ENCODE measurements around the gene PDGFD.
"Not testable (repeated sequence)": the region's sequence is repeated elsewhere in the genome, so short reads cannot be mapped to it uniquely, and the experiment has no call there.

Gene PDGFD

DNA sequence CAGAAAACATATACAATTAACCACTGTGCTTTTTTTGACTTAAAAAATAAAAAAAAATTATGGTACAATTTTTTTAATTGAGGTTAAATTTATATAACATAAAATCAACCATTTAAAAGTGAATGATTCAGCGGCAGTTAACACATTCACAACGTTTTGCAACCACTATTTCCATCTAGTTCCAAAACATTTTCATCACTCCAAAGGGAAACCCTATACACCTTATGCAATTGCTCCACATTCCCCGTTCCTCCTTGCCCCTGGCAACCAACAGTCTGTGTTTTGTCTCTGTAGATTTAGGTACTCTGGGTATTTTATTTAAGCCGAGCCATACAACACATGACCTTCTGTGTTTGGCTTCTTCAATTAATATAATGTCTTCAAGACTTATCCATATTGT is 112.2 kb downstream of the PDGFD start:
- no peak for ATAC-seq

DNA sequence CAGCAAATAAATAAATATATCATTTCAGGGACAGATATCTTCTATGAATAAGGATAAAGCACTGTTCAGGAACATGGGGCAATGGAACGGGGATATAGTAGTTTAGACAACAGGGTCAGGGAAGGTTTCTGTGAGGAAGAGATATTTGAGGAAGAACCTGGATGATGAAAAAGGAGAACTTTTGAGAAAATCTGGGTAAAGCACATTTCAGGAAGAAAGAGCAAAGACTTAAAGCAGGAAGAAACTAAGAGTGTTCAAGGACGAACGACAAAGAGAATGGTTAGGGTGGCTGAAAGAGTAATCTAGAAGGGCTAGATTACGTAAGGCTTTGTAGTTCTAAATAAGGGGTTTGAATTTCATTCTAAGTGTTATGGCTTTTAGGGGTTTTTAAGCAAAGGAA is 114.8 kb downstream of the PDGFD start:
- ATAC-seq, result no peak

DNA sequence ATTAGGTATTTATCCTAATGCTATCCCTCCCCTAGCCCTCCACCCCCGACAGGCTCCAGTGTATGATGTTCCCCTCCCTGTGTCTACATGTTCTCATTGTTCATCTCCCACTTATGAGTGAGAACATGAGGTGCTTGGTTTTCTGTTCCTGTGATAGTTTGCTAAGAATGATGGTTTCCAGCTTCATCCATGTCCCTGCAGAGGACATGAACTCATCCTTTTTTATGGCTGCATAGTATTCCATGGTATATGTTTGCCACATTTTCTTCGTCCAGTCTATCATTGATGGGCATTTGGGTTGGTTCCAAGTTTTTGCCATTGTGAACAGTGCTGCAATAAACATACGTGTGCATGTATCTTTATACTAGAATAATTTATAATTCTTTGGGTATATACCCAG is 117.1 kb downstream of the PDGFD start:
- ATAC-seq, result not testable (repeated sequence)

DNA sequence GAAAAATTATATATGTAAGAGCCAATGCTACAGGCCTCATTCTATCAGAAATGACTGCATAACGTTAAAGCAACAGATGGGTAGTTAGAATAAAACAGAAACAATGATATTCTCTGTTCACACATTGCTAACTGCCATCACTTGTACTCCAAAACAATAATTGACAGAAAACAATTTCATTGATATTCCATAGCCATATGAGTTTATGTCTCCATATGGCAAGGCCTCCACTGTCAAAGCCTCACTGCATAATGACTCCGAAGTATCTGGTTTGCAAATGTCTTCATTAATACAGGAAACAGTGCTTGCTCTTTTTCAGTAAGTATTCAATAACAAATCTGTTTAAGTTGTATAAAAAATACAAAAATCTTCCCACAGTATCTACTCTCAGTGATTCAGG is 117.6 kb downstream of the PDGFD start:
- no peak for ATAC-seq

DNA sequence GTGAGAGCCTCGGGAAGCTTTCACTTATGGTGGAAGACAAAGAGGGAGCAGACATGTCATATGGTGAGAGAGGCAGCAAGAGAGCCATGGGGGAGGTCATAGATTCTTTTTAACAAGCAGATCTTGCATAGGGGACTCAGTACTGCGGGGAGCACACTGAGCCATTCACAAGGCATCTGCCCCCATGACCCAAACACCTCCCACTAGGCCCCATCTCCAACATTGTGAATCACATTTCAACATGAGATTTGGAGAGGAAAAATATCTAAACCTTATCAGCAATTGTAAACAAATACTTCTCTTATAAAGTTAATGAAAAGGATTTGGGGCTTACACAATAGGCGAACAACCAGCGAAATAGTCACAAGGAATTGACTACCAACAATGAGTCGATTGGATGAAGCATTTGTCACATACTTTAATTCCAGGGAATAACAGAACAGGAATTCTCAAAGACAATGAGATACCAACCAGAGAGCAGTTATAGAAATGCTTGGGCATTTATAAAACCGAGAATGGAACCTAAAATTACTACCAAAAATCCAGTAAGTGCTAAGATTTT is 120.2 kb downstream of the PDGFD start:
- no peak for ATAC-seq

DNA sequence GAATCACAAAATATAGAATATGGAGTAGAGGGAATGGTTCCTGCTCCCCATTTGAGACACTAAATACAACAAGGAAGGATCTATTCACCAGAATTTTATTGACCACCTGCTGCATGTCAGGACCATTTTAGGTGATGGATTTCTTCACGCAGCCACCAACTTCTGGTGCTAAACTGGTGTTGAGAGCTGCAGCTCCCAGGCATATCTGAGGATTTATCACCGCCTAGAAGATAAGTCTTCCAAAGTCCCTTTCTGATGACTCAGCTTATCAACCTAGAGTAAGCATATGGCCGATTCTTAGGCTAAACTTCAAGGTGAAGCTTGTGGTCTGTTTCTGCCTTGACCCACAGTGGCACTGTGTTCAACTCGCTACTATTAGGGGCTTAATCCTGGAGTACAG is 120.8 kb downstream of the PDGFD start:
- ATAC-seq, result no peak

DNA sequence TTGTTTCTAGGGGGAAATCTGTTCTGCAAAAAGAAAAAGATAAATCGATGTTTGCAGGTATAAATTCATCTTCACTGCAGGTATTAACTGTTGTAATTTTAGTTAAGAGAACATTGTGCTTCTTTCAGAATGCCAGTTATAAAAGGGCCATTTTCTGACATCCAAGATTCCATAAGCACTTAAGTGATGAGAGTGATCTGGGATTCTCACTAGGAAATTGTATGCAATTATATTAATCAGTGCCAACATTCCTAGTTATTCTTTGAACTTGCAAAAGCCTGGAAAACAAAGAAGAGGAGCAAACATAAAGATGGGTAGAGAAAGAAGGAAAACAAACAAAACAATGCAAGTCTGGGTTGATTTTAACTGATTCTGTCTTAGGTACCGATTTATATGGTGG is 122.2 kb downstream of the PDGFD start:
- ATAC-seq, result no peak

DNA sequence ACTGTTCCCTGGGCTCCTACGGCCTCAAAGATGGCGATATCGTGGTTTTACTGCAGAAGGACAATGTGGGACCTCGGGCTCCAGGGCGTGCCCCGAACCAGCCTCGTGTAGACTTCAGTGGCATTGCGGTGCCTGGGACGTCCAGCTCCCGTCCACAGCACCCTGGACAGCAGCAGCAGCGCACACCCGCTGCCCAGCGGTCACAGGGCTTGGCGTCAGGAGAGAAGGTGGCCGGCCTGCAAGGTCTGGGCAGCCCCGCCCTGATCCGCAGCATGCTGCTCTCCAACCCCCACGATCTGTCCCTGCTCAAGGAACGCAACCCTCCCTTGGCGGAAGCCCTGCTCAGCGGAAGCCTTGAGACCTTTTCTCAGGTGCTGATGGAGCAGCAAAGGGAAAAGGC is 127.0 kb downstream of the PDGFD start:
- no peak for ATAC-seq

DNA sequence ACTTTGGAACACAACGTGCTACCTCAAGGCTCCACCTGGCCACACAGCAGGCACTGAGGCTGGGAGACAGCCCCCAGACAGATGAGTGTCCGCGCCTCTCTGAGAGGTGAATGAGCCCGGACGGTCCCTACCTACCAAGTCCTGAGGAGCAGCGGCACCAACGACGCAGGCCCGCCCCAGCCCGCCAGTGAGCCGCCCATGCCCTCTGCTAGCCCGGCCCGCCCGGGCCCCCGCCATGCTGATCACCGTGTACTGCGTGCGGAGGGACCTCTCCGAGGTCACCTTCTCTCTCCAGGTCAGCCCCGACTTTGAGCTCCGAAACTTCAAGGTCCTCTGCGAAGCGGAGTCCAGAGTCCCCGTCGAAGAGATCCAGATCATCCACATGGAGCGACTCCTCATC is 127.4 kb downstream of the PDGFD start, which contains the start of gene DDI1:
TSS of gene DDI1 (plus strand) at position 53 of the 400 bp plus-strand sequence. CDS start at position 236, 183 bp downstream.
- no peak for ATAC-seq

DNA sequence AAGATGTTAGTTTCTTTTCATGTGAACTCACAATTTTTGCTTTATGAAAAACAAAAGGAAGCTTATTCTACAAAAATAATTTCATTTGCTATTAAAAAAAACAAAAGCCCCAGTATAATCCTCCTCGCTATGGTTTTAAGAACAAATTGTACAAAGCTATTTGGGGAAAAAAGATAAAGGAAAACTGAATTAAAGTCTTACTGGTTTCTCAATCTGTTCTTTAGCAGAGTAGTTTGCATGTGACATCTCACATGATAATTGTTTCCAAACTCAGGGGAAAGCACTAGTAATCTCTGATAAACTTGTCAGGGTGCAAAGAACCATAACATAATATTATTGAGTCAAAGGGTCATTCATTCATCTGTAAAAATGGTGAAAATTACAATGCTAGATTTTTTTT is 130.4 kb downstream of the PDGFD start:
- no peak for ATAC-seq

DNA sequence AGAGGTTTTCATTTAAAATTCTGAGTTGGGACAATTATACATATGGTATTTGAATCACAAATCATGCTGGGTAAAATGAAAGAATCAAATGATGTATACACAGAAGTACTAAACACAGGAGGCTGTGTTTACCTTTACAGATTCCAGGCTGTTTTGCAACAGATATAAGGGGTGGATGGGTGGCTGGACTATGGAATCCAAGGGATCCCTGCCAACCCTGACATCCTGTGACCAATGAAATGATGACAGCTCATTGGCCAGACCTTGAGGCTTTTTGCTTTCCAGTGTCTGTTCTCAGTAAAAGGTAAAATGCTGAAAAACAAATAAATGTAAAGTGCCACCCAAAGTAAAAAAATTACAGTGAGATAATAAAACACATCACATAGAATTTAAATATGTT is 130.8 kb downstream of the PDGFD start:
- ATAC-seq, result no peak

DNA sequence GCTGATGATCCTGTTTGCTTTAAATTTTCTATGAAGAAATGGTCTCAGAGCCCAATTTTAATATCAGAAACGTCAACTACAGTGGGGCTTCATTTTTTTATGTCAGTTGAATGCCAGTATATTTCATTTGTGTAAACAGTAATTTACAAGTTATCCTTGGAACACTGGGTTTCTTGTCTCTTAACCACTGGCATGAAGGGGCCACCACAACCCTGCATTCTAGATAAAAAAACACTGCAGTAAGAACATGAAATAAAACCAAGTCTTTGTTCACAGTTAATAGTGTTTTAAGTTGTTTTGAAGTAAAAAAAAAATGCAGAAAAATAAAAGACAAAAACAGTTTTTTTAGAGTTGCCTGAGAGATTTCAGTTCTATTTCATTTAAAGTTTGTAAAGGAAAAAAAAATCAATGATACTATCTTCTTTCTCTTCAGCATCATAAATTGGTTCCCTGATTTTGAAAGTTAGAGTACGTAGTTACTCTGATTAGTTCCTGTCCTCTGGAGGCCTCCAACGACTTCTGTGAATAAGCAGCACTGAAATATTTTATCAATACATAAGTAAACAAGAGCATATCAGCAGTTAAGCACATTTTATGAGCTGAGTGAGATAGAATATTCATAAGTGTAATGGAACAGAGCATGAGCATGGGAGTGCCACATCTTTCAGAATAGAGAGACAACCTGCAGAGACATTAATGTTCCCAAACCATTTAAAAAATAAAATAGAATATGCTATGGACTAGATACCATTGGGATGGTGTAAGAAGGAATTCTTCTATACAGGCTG is 135.3 kb downstream of the PDGFD start:
- no peak for ATAC-seq

DNA sequence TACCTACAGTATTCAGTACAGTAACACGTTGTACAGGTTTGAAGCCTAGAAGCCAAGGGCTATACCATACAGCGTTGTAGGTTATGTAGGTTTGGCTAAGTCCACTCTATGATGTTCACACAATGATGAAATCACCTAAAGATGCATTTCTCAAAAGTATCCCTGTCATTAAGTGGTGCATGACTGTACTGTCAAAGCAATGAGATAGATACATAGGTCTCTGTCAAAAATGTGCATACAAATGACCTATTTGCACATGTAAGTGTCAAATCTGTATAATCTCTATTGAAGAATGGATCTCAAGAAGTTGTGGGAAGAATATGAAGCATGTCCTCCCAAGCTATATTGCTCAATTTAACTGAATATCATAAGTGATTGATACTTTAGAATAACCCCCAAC is 139.4 kb downstream of the PDGFD start:
- ATAC-seq, result no peak

DNA sequence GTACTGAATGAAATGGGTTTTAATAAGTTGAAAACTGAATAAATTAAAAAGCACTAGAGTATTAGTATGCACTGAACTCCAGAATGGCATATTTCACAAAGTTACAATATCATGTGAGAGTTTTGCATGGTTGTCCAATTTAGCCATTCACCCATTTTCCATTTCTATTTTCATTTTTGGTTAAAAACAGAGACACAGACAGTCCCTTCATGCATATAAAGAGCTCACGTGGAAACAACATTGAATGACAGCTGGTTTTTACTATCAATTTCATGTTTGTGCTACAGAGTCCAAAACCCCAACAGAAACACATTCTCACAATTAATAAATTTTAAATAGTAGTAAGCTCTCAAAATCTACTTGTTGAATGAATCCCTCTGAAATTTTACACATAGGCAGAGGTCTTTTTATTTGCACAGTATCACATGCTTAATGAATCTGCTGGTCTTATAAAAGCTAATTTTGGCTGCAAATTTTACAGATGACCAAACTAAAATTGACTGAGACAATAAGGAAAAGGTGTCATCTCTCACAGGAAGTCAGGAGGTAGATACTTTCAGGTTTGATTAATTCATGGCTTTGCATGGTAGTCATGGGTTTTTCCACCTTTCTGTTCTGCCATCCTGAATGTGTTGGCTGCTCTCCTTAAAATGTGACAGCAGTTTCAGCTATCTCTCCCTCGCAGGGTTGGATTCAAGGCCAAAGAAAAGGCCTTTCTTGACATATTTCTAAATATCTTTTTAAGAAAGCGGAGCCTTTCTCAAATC is 148.1 kb downstream of the PDGFD start:
- ATAC-seq, result no peak

DNA sequence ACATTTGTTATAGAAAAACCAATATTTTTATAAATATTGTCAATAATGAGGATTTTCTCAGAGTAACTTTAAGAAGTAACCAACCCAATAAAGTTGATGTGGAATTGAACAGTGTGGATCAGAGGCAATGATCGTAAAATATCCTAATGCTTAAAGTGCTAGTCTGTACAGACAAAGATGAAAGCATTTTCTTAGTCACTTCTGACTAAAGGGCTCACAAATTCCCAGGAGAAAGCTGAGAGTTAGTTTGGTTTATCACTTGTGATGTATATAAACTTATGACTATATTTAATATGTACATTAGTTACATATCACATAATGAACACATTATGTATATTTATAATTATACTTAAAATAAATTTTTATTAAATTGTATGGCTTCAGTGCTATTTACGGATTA is 152.9 kb downstream of the PDGFD start:
- ATAC-seq, result no peak

DNA sequence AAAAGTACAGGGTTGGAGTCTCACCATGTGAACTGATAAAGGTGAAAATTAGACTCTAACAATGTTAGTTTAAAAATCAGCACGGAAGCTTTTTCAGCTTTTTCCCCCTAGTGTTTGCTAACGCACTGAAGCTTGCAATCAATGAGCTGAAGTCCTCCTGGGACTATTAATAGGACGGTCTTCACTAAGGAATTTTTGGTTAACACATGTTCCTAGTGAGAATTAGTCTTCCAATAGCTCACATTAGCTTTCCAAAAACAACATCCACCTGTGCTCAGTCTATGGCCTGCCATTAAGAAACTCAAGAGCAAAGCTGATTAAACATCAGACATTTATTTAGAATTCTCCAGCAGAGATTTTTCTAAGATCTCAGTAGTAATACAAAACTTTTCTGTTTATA is 154.2 kb downstream of the PDGFD start:
- ATAC-seq, result no peak

DNA sequence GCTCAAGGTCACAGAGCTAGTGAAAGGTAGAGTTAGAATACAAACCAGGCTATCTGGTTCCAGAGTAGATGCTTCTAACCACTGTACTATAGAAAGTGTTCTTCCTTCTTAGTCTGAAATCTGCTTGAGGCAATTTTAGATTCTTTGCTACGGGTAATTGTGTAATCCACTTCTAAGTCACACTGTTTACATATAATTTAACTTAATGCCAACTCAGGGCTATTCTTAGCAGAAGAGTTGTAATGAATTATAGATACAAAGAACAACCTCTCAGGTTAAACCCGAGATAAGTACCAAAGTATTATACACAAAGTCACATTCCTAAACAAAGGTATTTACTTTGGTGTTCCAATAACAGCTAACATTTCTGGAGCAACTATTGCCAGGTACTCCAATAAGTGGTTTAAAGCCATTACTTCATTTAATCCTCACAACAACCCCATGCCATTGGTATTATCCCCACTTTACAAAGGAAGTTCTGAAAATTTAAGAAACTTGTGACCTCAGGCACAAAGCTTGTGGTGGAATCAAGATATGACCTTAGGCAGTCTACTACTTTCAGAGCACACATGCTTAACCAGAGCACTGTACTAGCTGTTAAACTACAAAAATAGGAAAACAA is 158.6 kb downstream of the PDGFD start:
- no peak for ATAC-seq

DNA sequence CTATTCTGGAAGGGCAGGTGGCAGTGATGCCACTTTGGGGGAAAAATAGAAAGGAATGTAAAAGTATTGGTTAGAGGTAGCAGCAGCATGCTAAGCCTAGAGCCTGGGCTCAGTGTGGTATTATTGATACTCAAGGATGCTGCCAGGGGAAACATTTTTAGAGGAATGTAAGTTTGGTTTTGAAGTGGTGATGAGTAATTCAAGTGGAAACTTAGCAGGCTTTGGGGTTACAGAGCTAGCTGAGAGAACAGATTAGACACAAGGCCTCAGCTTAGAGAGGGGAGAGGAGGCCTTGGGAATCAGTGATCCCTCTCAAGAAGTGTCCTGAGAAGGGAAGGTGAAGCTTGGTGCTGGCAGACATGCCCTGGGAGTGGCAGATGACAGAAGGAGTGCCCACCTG is 160.5 kb downstream of the PDGFD start:
- no peak for ATAC-seq

DNA sequence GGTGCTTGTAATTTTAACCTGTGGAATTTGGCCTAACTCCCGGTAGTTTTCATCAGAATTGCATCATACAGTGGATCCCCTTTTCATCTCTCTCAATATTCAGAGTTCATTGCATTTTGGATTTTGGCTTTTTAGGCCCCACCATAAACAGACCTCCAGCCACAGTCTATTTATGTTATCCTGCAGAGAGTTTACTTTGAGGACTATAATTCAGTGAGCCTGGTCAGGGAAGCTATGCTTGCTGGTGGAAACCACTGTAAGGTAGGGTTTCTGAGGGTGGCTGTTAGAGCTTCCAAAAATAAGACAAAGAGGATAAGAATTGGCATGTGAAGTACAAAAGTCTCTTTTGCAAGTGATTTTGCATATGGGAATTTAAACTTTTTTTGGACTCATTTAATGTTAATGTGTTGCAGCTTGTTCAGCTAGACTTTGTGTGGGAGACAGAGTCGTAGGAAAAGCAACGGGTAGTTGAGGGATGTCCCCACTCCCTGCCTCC is 162.3 kb downstream of the PDGFD start:
- no peak for ATAC-seq

DNA sequence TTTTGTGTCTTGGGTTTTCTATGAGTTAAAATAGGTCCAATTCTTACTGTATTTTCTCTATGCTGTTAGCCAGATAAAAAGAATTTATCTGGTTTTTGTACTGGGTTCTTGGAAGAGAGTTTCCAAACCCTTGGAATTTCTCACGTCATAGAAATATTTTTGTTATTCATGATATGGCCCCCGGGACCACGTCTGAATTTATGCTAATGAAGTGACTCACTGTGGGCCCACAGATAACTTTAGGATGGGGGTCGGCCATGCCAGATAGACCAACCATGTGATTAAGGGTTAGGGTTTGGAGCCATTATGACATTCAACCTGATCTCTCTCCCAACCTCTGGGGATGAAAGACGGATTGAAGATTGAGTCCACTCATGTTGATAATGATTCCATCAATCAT is 163.1 kb downstream of the PDGFD start:
- ATAC-seq, result no peak

DNA sequence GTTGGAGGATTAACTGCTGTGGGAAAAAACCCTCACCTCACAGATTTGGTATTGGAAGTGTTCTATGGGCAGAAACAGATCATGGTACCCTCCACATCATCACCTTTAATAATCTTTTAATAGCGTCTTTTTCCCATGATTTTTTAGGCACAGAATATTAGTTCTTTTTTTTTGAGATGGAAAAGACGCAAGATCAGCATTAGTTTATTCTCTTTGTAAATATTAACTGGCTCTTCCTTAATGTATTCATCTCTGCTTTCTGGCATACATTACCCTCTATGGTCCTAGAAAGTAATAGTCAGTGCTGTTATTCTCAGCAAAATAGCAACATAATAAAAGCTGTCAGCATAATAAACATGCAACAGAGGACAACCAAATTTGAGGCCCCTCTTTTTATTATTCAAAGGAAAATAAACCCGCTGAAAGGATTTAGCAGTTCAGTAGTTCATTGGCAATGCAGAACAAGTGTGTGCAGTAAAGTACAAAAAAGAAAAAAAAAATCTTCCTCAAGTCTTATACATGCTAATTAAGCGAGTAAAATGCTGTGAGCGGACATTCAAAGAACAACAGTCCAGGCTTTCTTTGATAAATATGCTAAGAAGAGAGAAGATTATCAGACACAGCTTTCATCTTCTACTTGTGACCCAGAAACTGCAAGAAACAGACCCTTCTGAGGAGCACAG is 165.0 kb downstream of the PDGFD start:
- no peak for ATAC-seq

DNA sequence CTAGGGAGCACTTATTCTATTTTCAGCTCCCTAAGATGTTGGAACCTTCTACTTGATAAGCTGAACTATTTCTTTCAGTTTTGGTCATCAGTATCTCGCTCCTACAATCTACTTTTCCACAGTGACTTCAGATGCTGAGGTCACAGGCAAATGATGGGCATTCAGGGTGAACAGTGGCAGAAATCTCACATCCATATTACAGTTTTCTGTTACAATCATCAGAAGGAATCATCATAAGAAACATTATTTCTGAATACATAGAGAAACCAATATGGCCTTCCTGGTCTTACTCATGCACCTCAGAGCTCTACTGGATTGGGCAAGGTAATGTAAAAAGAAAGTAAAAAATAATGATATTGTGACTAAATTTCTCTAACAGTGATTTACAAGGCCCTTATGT is 166.9 kb downstream of the PDGFD start:
- no peak for ATAC-seq

DNA sequence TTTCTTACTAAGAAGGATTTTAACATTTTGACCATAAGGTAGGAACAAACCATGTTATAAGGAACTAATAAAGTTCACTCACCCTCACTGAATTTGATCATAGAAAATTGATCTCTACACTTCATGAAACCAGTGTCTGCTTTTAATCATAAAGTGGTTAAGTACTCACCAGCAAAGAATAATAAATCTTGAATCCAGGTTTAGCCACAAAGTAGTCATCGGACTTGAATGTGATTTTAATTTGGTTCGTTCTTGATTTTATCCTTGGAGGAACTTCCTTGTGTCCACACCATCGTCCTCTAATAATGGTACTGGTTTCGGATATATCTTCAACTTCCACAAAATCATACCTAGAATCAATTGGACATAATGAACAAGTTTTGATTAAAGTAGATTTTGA is 168.1 kb downstream of the PDGFD start:
- no peak for ATAC-seq
